Karpas-422 (cell line): ENCODE data around the gene KLF3. TPM values are rescaled to one million over a fixed set of nuclear protein-coding genes. Genes with fewer than 3 reads are reported as not detected.

Source experiments
- DNase-seq: peaks from one replicate; pipeline ENCODE4 v3.0.0-alpha.2; 2015
- H2AFZ ChIP-seq: fragments of 200-600 bp; sonication (generic); 2 replicates; pipeline ENCODE4 v1.6.1; 2014; ENCODE audit warnings: antibody characterized with exemption, low read length, mixed read lengths
- H3K27ac ChIP-seq: fragments of 200-600 bp; sonication (generic); 2 replicates; pipeline ENCODE4 v1.5.1; 2014; ENCODE audit warnings: mild to moderate bottlenecking, low read length, moderate library complexity
- H3K27me3 ChIP-seq: fragments of 200-600 bp; sonication (generic); 2 replicates; pipeline ENCODE4 v1.6.1; 2014; ENCODE audit warnings: low read length, mixed read lengths
- H3K36me3 ChIP-seq: fragments of 200-600 bp; sonication (generic); 2 replicates; pipeline ENCODE4 v1.6.1; 2014; ENCODE audit warnings: low read length, mixed read lengths; ENCODE audit not compliant: insufficient read depth
- H3K4me1 ChIP-seq: fragments of 200-600 bp; sonication (generic); 2 replicates; pipeline ENCODE4 v1.6.1; 2014; ENCODE audit warnings: mild to moderate bottlenecking, low read length, mixed read lengths
- H3K4me2 ChIP-seq: fragments of 200-600 bp; sonication (generic); 2 replicates; pipeline ENCODE4 v1.6.1; 2014; ENCODE audit warnings: low read length, low read depth, mild to moderate bottlenecking; ENCODE audit not compliant: poor library complexity, severe bottlenecking
- H3K4me3 ChIP-seq: fragments of 200-600 bp; sonication (generic); 2 replicates; pipeline ENCODE4 v1.5.1; 2014; ENCODE audit warnings: mild to moderate bottlenecking, antibody characterized with exemption, low read length, mixed read lengths
- H3K79me2 ChIP-seq: fragments of 200-600 bp; sonication (generic); 2 replicates; pipeline ENCODE4 v1.6.1; 2014; ENCODE audit warnings: mild to moderate bottlenecking, low read length, mixed read lengths
- H3K9ac ChIP-seq: fragments of 200-600 bp; sonication (generic); 2 replicates; pipeline ENCODE4 v1.6.0; 2014; ENCODE audit warnings: low read length
- H3K9me2 ChIP-seq: fragments of 200-600 bp; sonication (generic), shearing (Covaris generic); replicated peaks from 2 replicates; pipeline ENCODE4 v1.6.0; 2014; ENCODE audit warnings: mild to moderate bottlenecking, low read length, moderate library complexity; ENCODE audit not compliant: insufficient read depth
- H3K9me3 ChIP-seq: fragments of 300-700, 200-600 bp; sonication (generic); 2 replicates; pipeline ENCODE4 v1.6.1; 2014; ENCODE audit warnings: low read length, mixed read lengths
- H4K20me1 ChIP-seq: fragments of 200-600 bp; sonication (generic); 2 replicates; pipeline ENCODE4 v1.6.1; 2014; ENCODE audit warnings: mild to moderate bottlenecking, antibody characterized with exemption, low read length, low read depth; ENCODE audit not compliant: insufficient read depth
- total RNA-seq: library from RNA; depleted of rRNA; stranded (reverse); fragments of >200 nt; shearing (Covaris generic); gene quantifications from 2 replicates; pipeline ENCODE4 v1.2.3, GENCODE V29; 2014; ENCODE audit warnings: low replicate concordance

The KLF3 gene
- total RNA-seq, 1 experiment from 2014 or later = not detected

- H2AFZ ChIP-seq = no peak overlapping the region
- no peaks in the 10 kb centered on the region for H3K36me3 ChIP-seq
Measured at GRCh38 chr4:38699112-38699511, 35.1 kb downstream of the KLF3 start.

GRCh38 chr4:38703635-38704034 is 39.6 kb downstream of the KLF3 start:
- Histone ChIP-seq H3K4me3 (no peak overlapping the region), H3K36me3 (no peaks in the 10 kb centered on the region), H4K20me1 (no peaks in the 10 kb centered on the region), H3K4me1 (peaks cover 11% of the 10 kb centered on the region), H3K27me3 (no peaks in the 10 kb centered on the region), H3K9me2 (no peaks in the 10 kb centered on the region), H3K4me2 (no peak overlapping the region), H3K9me3 (no peaks in the 10 kb centered on the region), H3K9ac (no peak overlapping the region), H2AFZ (no peak overlapping the region), H3K27ac (no peak overlapping the region), H3K79me2 (no peaks in the 10 kb centered on the region)
- no peak for DNase-seq

More at GRCh38 chr4:38699112-38699511, 35.1 kb downstream of the KLF3 start:
- H3K9me2 ChIP-seq = no peaks in the 10 kb centered on the region
- H3K9ac ChIP-seq = no peak overlapping the region
- no peaks in the 10 kb centered on the region for H4K20me1 ChIP-seq
- DNase-seq = no peak
- H3K27me3 ChIP-seq = no peaks in the 10 kb centered on the region
- H3K4me3 ChIP-seq = no peak overlapping the region
- H3K27ac ChIP-seq = no peak overlapping the region
- no peaks in the 10 kb centered on the region for H3K79me2 ChIP-seq
- no peaks in the 10 kb centered on the region for H3K9me3 ChIP-seq
- H3K4me1 ChIP-seq = peaks cover 6% of the 10 kb centered on the region
- H3K4me2 ChIP-seq = no peak overlapping the region

- H3K36me3 ChIP-seq = no peaks in the 10 kb centered on the region
- no peak overlapping the region for H3K27ac ChIP-seq
- no peak for DNase-seq
- H3K4me3 ChIP-seq = no peak overlapping the region
- no peaks in the 10 kb centered on the region for H3K9me2 ChIP-seq
- H4K20me1 ChIP-seq = no peaks in the 10 kb centered on the region
- H3K79me2 ChIP-seq = no peaks in the 10 kb centered on the region
- no peak overlapping the region for H2AFZ ChIP-seq
- no peak overlapping the region for H3K9ac ChIP-seq
- no peaks in the 10 kb centered on the region for H3K9me3 ChIP-seq
- no peak overlapping the region for H3K4me2 ChIP-seq
- no peaks in the 10 kb centered on the region for H3K27me3 ChIP-seq
- peaks cover 11% of the 10 kb centered on the region for H3K4me1 ChIP-seq
Measured at GRCh38 chr4:38704622-38705154, 40.7 kb downstream of the KLF3 start.

GRCh38 chr4:38706301-38706700 is 42.3 kb downstream of the KLF3 start:
- H4K20me1 ChIP-seq = no peaks in the 10 kb centered on the region
- H3K4me3 ChIP-seq = no peak overlapping the region
- H3K4me1 ChIP-seq = peaks cover 11% of the 10 kb centered on the region
- no peaks in the 10 kb centered on the region for H3K79me2 ChIP-seq
- no peaks in the 10 kb centered on the region for H3K9me2 ChIP-seq
- no peaks in the 10 kb centered on the region for H3K36me3 ChIP-seq
- no peak overlapping the region for H3K27ac ChIP-seq
- H3K9ac ChIP-seq = no peak overlapping the region
- H3K9me3 ChIP-seq = no peaks in the 10 kb centered on the region
- H2AFZ ChIP-seq = no peak overlapping the region
- H3K27me3 ChIP-seq = no peaks in the 10 kb centered on the region
- DNase-seq = no peak
- H3K4me2 ChIP-seq = no peak overlapping the region

GRCh38 chr4:38710053-38710452 is 46.1 kb downstream of the KLF3 start:
- Histone ChIP-seq H3K27ac (no peak overlapping the region), H3K79me2 (no peaks in the 10 kb centered on the region), H3K27me3 (no peaks in the 10 kb centered on the region), H3K36me3 (no peaks in the 10 kb centered on the region), H3K9me2 (no peaks in the 10 kb centered on the region), H3K4me1 (no peaks in the 10 kb centered on the region), H3K9me3 (no peaks in the 10 kb centered on the region), H2AFZ (no peak overlapping the region), H4K20me1 (no peaks in the 10 kb centered on the region), H3K4me2 (no peak overlapping the region), H3K4me3 (no peak overlapping the region), H3K9ac (no peak overlapping the region)
- DNase-seq = no peak

GRCh38 chr4:38711066-38711465 is 47.1 kb downstream of the KLF3 start:
- no peak overlapping the region for H3K4me2 ChIP-seq
- no peak overlapping the region for H2AFZ ChIP-seq
- H3K27ac ChIP-seq = no peak overlapping the region
- H3K4me1 ChIP-seq = no peaks in the 10 kb centered on the region
- H3K9ac ChIP-seq = no peak overlapping the region
- no peak overlapping the region for H3K4me3 ChIP-seq
- no peaks in the 10 kb centered on the region for H3K79me2 ChIP-seq
- H3K9me2 ChIP-seq = no peaks in the 10 kb centered on the region
- DNase-seq = no peak
- H3K9me3 ChIP-seq = no peaks in the 10 kb centered on the region
- no peaks in the 10 kb centered on the region for H3K36me3 ChIP-seq
- H4K20me1 ChIP-seq = no peaks in the 10 kb centered on the region
- no peaks in the 10 kb centered on the region for H3K27me3 ChIP-seq

GRCh38 chr4:38715050-38715449 is 51.1 kb downstream of the KLF3 start:
- DNase-seq = no peak
- Histone ChIP-seq H3K79me2 (no peaks in the 10 kb centered on the region), H3K4me1 (no peaks in the 10 kb centered on the region), H3K27ac (no peak overlapping the region), H3K9me3 (no peaks in the 10 kb centered on the region), H3K27me3 (no peaks in the 10 kb centered on the region), H3K36me3 (no peaks in the 10 kb centered on the region), H3K4me3 (no peak overlapping the region), H2AFZ (no peak overlapping the region), H3K9ac (no peak overlapping the region), H3K4me2 (no peak overlapping the region), H3K9me2 (no peaks in the 10 kb centered on the region), H4K20me1 (no peaks in the 10 kb centered on the region)

- Histone ChIP-seq H3K27ac (no peak overlapping the region), H3K4me1 (no peaks in the 10 kb centered on the region), H3K9me3 (no peaks in the 10 kb centered on the region), H3K9ac (no peak overlapping the region), H3K79me2 (no peaks in the 10 kb centered on the region), H3K27me3 (no peaks in the 10 kb centered on the region), H3K36me3 (no peaks in the 10 kb centered on the region), H3K4me3 (no peak overlapping the region), H3K4me2 (no peak overlapping the region), H2AFZ (no peak overlapping the region), H3K9me2 (no peaks in the 10 kb centered on the region), H4K20me1 (no peaks in the 10 kb centered on the region)
- DNase-seq = no peak
Measured at GRCh38 chr4:38716256-38716655, 52.3 kb downstream of the KLF3 start.

- H3K27ac ChIP-seq = no peak overlapping the region
- no peaks in the 10 kb centered on the region for H4K20me1 ChIP-seq
- DNase-seq = no peak
- H3K79me2 ChIP-seq = no peaks in the 10 kb centered on the region
- no peaks in the 10 kb centered on the region for H3K9me3 ChIP-seq
- no peaks in the 10 kb centered on the region for H3K4me1 ChIP-seq
- no peak overlapping the region for H3K4me3 ChIP-seq
- no peak overlapping the region for H3K9ac ChIP-seq
- H2AFZ ChIP-seq = no peak overlapping the region
- H3K27me3 ChIP-seq = no peaks in the 10 kb centered on the region
- H3K36me3 ChIP-seq = no peaks in the 10 kb centered on the region
- no peak overlapping the region for H3K4me2 ChIP-seq
- H3K9me2 ChIP-seq = no peaks in the 10 kb centered on the region
Measured at GRCh38 chr4:38717604-38718003, 53.6 kb downstream of the KLF3 start.
